Lower lobe of right lung (tissue), 2 donors: ENCODE data around the gene PAF1. TPM values are rescaled to one million over a fixed set of nuclear protein-coding genes. Genes with fewer than 3 reads are reported as not detected.
A peak's percentile ranks its signal among the peaks of the same experiment; 100 is the strongest.

Experiments
- ATAC-seq, 2 donors: fragments of 200-7000 bp; cut with Tn5 transposase; one replicate each; pipeline ENCODE4 v1.9.1; 2020 to 2022; ENCODE audit warnings: mild to moderate bottlenecking in 2 of 2, moderate library complexity in 2 of 2
- DNase-seq: peaks from one replicate; pipeline ENCODE4 v3.0.0-alpha.2; 2020
- H3K27ac ChIP-seq: fragments of 200-600 bp; one replicate; pipeline ENCODE4 v1.8.0; 2022
- H3K27me3 ChIP-seq: fragments of 200-600 bp; one replicate; pipeline ENCODE4 v1.8.0; 2022; ENCODE audit warnings: low read depth
- H3K36me3 ChIP-seq: fragments of 200-600 bp; one replicate; pipeline ENCODE4 v1.8.0; 2022; ENCODE audit warnings: mild to moderate bottlenecking
- H3K4me1 ChIP-seq: fragments of 200-600 bp; one replicate; pipeline ENCODE4 v1.8.0; 2022
- H3K4me3 ChIP-seq: fragments of 200-600 bp; one replicate; pipeline ENCODE4 v1.8.0; 2022; ENCODE audit warnings: mild to moderate bottlenecking
- H3K9me3 ChIP-seq: fragments of 200-600 bp; one replicate; pipeline ENCODE4 v1.8.0; 2022
- intact Hi-C: fragments of 100-400 bp; cut with DNase I; formaldehyde crosslinking; loops from one replicate; pipeline ENCODE4 v1.11.0; 2022
- total RNA-seq: library from RNA; stranded (reverse); fragmentation: NEBNext Ultra II Directional; extraction: Animal tissue kit (Norgen Biotek cat#: 25700); gene quantifications from one replicate; pipeline ENCODE4 v1.2.1, GENCODE V29; 2021
- TF ChIP-seq, protein P1 (sequence below): fragments of 200-600 bp; IDR thresholded peaks from one replicate; pipeline ENCODE4 v1.8.0; 2022; ENCODE audit warnings: antibody characterized with exemption, mild to moderate bottlenecking
- donor health status: DM: no; HTN: yes; CAD: no; lungs with severe emphysema.

Gene PAF1
- total RNA-seq, 1 donor from 2014 or later, result 33.7 TPM

DNA sequence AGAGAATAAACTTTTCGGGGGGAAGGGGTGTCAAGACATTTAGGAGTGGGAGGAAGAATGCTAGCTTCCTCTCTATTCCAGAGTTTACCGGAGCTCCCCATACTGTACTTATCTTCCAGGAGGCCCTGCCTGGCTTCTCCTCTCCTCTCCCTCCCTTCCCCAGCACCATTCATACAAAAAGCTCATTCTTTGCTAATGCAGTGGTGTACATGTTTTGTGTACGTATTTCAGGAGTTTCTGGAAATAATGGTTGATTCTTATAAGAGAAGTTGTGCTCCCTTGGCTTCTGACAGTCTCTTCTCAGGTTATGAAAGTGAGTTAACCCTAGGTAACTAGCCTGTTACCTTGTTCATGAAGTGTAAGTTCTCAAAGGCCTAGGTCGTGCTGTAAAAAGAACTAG is 41.6 kb downstream of the PAF1 start:
- TF ChIP-seq, protein P1, sequence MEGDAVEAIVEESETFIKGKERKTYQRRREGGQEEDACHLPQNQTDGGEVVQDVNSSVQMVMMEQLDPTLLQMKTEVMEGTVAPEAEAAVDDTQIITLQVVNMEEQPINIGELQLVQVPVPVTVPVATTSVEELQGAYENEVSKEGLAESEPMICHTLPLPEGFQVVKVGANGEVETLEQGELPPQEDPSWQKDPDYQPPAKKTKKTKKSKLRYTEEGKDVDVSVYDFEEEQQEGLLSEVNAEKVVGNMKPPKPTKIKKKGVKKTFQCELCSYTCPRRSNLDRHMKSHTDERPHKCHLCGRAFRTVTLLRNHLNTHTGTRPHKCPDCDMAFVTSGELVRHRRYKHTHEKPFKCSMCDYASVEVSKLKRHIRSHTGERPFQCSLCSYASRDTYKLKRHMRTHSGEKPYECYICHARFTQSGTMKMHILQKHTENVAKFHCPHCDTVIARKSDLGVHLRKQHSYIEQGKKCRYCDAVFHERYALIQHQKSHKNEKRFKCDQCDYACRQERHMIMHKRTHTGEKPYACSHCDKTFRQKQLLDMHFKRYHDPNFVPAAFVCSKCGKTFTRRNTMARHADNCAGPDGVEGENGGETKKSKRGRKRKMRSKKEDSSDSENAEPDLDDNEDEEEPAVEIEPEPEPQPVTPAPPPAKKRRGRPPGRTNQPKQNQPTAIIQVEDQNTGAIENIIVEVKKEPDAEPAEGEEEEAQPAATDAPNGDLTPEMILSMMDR, result no peak
- intact Hi-C loops, result no loop called here
- Histone ChIP-seq H3K27me3 (no peaks in the 10 kb centered on the region), H3K36me3 (peaks cover 48% of the 10 kb centered on the region), H3K27ac (no peak overlapping the region), H3K4me1 (peaks cover 36% of the 10 kb centered on the region), H3K4me3 (no peak overlapping the region), H3K9me3 (no peaks in the 10 kb centered on the region)
- ATAC-seq (no peak), DNase-seq (no peak)

DNA sequence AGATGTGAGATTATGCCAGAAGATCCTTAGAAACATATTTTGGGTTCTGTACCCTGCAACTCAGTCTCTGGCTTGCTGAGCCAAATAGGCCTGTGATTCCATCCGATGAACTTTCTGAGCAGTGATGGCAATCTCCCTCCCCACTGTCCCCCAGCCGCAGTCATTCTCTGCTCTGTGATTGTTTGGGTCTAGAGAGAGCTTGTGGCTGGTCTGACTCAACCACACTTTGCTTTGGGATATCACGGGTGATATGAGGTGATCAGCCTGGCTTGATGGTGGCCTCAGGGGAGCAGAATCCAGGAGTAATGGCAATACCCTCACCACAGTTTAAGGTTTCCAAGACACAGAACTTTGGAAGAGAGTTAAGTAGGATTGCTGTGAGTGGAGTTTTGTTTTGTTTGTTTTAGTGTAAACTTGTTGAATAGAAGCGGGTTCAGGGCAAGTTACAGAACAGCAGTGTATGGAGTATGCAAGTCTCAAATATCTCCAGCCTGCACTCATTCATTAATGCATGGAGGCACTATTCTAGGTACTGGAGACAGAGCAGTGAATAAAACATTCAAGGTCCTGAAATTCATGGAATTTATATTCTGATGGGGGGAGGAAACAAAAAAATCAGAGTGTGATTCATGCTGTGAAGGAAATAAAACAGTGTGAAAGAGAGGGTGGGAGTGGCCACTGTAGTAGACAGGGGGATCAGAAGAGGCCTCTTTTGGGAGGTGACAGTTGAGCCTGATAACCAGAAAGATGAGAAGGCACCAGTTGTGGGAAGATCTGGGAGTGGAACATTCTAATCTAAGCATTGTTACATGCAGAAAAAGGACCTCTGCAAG is 43.4 kb downstream of the PAF1 start:
- no peak overlapping the region for H3K4me3 ChIP-seq
- DNase-seq (no peak), ATAC-seq (no peak)
- no peak overlapping the region for H3K27ac ChIP-seq
- no peaks in the 10 kb centered on the region for H3K27me3 ChIP-seq
- TF ChIP-seq, protein P1, result no peak
- intact Hi-C loops, result no loop called here
- H3K36me3 ChIP-seq, result peaks cover 33% of the 10 kb centered on the region
- no peaks in the 10 kb centered on the region for H3K9me3 ChIP-seq
- peaks cover 48% of the 10 kb centered on the region for H3K4me1 ChIP-seq

DNA sequence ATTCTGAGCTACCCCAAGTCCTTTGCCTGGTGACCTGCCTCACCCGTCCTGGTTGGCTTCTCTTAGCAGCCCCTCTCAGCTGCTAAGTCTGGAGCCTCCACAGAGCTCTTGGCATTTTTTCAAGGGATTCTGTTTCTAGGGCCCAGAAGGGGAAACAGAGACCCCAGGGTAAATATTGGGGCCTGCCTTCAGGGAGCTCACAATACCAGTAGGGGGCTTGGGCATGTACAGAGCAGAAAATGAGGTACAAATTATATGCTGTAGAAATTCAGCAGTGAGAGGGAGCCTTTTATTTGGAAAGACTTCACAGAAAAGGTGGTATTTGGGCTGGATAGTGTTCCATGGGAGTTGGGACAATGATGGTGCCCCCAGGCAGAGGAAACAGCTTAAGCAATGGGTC is 45.0 kb downstream of the PAF1 start:
- H3K4me1 ChIP-seq, result peaks cover 50% of the 10 kb centered on the region

DNA sequence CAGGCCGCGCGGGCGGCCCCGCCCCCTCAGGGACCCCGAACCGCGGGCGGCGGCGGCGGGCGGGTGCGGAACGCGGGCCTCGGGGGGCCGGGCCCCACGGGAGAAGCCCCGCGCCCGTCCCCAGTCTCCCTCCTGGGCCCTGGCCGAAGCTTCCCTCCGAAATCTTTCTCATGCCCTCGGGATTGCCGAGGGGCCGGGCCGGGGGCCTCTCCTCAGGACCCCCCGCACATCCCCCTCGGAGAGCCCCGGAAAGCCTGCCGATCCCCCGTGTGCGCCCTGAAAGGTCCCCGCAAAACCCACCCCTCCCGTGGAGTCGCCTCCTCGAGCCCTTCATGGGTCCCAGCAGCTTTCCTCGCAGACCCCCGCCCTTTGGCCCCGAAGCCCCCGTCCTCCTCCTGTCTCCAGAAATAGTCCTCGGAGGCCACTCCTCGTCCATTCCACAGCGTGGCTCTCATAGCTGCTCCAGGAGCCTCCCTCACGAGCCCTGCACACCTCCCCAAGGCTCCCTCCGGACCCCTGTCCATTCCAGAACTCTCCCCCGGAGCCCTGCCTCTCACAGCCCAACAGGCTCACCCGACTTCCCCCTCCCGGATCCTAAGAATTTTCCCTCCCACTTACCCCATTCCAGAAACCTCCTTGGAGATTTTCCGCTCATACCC is 48.1 kb downstream of the PAF1 start:
- Histone ChIP-seq H3K27ac (peak overlapping the region; percentile 83), H3K4me1 (peaks cover 57% of the 10 kb centered on the region), H3K4me3 (peak overlapping the region; percentile 72), H3K27me3 (no peaks in the 10 kb centered on the region), H3K36me3 (no peaks in the 10 kb centered on the region), H3K9me3 (no peaks in the 10 kb centered on the region)
- TF ChIP-seq, protein P1, result no peak
- ATAC-seq (no peak), DNase-seq (peak; percentile 61)
- intact Hi-C loops, result no loop called here

More for the DNA sequence above, 45.0 kb downstream of the PAF1 start:
- Histone ChIP-seq H3K36me3 (peaks cover 23% of the 10 kb centered on the region), H3K9me3 (no peaks in the 10 kb centered on the region), H3K27ac (no peak overlapping the region), H3K4me3 (no peak overlapping the region), H3K27me3 (no peaks in the 10 kb centered on the region)
- no peak for DNase-seq
- intact Hi-C loops, result no loop called here
- TF ChIP-seq, protein P1, result no peak
- ATAC-seq, result no peak

DNA sequence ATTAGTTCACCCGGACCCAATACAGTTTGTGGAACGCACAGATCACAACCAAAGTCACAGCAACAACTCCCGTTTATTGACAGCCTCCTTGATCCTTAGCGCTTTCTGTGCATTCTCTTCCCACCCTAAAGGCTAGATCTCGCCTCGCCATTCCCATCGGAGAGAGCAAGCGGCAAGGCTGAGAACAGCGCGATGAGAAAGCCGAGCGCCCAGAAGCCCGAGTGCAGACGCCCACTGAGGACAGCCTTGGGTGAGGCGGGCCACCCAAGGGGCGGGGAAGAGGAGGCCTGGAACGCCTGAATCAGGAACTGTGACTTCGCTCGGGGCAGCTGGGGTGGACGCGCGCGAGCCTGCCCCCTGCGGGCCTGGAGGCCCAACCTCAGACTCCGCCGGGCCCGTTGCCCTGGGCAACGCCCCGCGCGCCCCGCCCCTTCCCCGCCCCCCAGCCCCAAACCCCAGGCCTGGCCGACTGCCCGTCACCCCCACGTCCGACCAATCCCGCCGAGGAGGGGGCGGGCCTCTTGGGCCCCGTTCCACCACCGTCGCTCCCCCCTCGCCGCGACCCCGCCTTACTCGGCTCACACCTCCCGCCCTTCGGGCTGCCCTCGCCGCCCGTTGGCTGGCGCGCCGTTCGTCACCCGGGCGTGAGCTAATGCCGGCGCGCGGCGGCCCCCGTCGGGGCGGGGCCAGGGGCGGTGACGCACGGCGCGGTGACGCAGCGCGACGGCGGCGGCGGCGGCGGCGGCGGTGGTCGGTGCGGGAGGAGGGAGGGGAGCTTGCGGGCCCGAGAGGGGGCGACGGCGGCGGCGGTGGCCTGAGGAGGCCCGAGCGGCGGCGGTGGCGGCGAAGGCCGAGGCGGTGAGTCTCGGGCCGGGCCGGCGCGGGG is 48.9 kb downstream of the PAF1 start, which contains the start of gene SAMD4B:
Gene SAMD4B, plus strand, starts transcription at position 703 of the 886 bp plus-strand sequence. CDS start 14,473 bp downstream, outside the sequence.
- H3K4me1 ChIP-seq, result peaks cover 49% of the 10 kb centered on the region
- H3K9me3 ChIP-seq, result no peaks in the 10 kb centered on the region
- peak within 1 kb of the TSS; percentile 83 for H3K27ac ChIP-seq
- ATAC-seq, result peak; percentile 97 to 98
- no peaks in the 10 kb centered on the region for H3K27me3 ChIP-seq
- H3K4me3 ChIP-seq, result peak within 1 kb of the TSS; percentile 72
- H3K36me3 ChIP-seq, result no peaks in the 10 kb centered on the region
- TF ChIP-seq, protein P1, result peak; percentile 90
- DNase-seq, result peak; percentile 100
- intact Hi-C loops, result no loop called here
